HCT116 (cell line): ENCODE results near the gene GLRX3. TPM values are rescaled to one million over a fixed set of nuclear protein-coding genes. Genes with fewer than 3 reads are reported as not detected.

ENCODE experiments used
- ATAC-seq: fragments of 200-7000 bp; cut with Tn5 transposase; 2 replicates; pipeline ENCODE4 v1.9.1; 2020; ENCODE audit warnings: mild to moderate bottlenecking, moderate library complexity
- BruUV-seq: library from RNA; stranded (reverse); fragments of 400-500 nt; replicated peaks from 2 replicates; lab custom pipeline; 2021; lab: Mats Ljungman, UMichigan
- CTCF ChIA-PET: fragments of 300-600 bp; sonication (Branson Sonifier 250); formaldehyde crosslinking; loops from one replicate; lab custom pipeline; 2021; ENCODE audit warnings: antibody characterized with exemption; lab: Charles Lee
- POLR2A ChIA-PET: fragments of 300-600, 350-600 bp; sonication (Branson Sonifier 250); formaldehyde crosslinking; loops from one replicate; lab custom pipeline; 2021; ENCODE audit warnings: antibody characterized with exemption; lab: Charles Lee
- RAD21 ChIA-PET, 2 experiments: fragments of 300-600 bp; sonication (Branson Sonifier 250); formaldehyde crosslinking; loops; one replicate each; lab custom pipeline; 2023; ENCODE audit warnings: low total read pairs in 2 of 2; ENCODE audit not compliant: uncharacterized antibody in 2 of 2, unreplicated experiment in 2 of 2, low non-redundant PET in 1 of 2; lab: Charles Lee
- DNase-seq: peaks from one replicate; pipeline ENCODE4 v3.0.0-alpha.2; 2010; ENCODE audit warnings: low read depth, low spot score
- H2AFZ ChIP-seq: fragments of 200-600 bp; shearing (Covaris generic), sonication (generic); 2 replicates; pipeline ENCODE4 v1.6.1; 2017; ENCODE audit warnings: low read depth, mixed run types, mixed read lengths, antibody characterized with exemption, low read length; ENCODE audit not compliant: poor library complexity, severe bottlenecking
- H3K27ac ChIP-seq: 2 replicates; pipeline ENCODE4 v1.5.1; 2012; ENCODE audit warnings: low read depth, low read length
- H3K27me3 ChIP-seq: fragments of 200-600 bp; sonication (generic); 2 replicates; pipeline ENCODE4 v1.6.1; 2016; ENCODE audit warnings: mixed run types, low read length, mixed read lengths; ENCODE audit not compliant: insufficient read depth
- H3K36me3 ChIP-seq, 2 experiments: fragments of 200-500 bp in 1 of 2; fragments of 200-600 bp in 1 of 2; sonication (Bioruptor generic) in 1 of 2; sonication (generic) in 1 of 2; 2 replicates each; pipeline versions ENCODE4 v1.5.1 to v1.6.1; 2014 to 2016; ENCODE audit warnings: low read length in 2 of 2, inconsistent platforms in 1 of 2, mixed read lengths in 1 of 2, mixed run types in 1 of 2; ENCODE audit not compliant: insufficient read depth in 2 of 2, control insufficient read depth in 1 of 2
- H3K4me1 ChIP-seq, 2 experiments: fragments of 200-600 bp in 1 of 2; sonication (generic) in 1 of 2; 2 replicates each; pipeline versions ENCODE4 v1.5.1 to v1.6.1; 2012 to 2017; ENCODE audit warnings: low read length in 2 of 2, inconsistent platforms in 1 of 2, mild to moderate bottlenecking in 1 of 2, mixed read lengths in 1 of 2, mixed run types in 1 of 2, moderate library complexity in 1 of 2; ENCODE audit not compliant: insufficient read depth in 2 of 2, control insufficient read depth in 1 of 2
- H3K4me2 ChIP-seq: fragments of 200-600 bp; sonication (generic); 2 replicates; pipeline ENCODE4 v1.6.1; 2017; ENCODE audit warnings: mixed run types, low read length, mixed read lengths
- H3K4me3 ChIP-seq, 2 experiments: fragments of 200-600 bp in 1 of 2; sonication (generic) in 1 of 2; replicated peaks in 1 of 2; 2 replicates each; pipeline ENCODE4 v1.5.1; 2011 to 2016; ENCODE audit warnings: low read length in 2 of 2, control low read depth in 1 of 2, low read depth in 1 of 2, mild to moderate bottlenecking in 1 of 2, mixed read lengths in 1 of 2, mixed run types in 1 of 2
- H3K79me2 ChIP-seq: fragments of 200-600 bp; sonication (generic); 2 replicates; pipeline ENCODE4 v1.6.1; 2017; ENCODE audit warnings: mild to moderate bottlenecking, mixed run types, low read length, moderate library complexity, mixed read lengths; ENCODE audit not compliant: insufficient read depth
- H3K9ac ChIP-seq: fragments of 200-600 bp; sonication (generic); 2 replicates; pipeline ENCODE4 v1.6.1; 2016; ENCODE audit warnings: low read length, mixed read lengths
- H3K9me2 ChIP-seq: fragments of 200-600 bp; sonication (generic), shearing (Covaris generic); 2 replicates; pipeline ENCODE4 v1.6.1; 2017; ENCODE audit warnings: mixed run types, mild to moderate bottlenecking, moderate library complexity; ENCODE audit not compliant: insufficient read depth
- H3K9me3 ChIP-seq, 2 experiments: fragments of 200-500 bp in 1 of 2; fragments of 200-600 bp in 1 of 2; sonication (Bioruptor generic) in 1 of 2; sonication (generic) in 1 of 2; 2 replicates each; pipeline ENCODE4 v1.6.1; 2014 to 2017; ENCODE audit warnings: low read length in 2 of 2, mixed read lengths in 2 of 2, inconsistent platforms in 1 of 2, low read depth in 1 of 2, mild to moderate bottlenecking in 1 of 2, mixed run types in 1 of 2, moderate library complexity in 1 of 2; ENCODE audit not compliant: control insufficient read depth in 1 of 2, insufficient read depth in 1 of 2
- H4K20me1 ChIP-seq: fragments of 200-600 bp; sonication (generic), shearing (Covaris generic); 2 replicates; pipeline ENCODE4 v1.6.1; 2017; ENCODE audit warnings: mixed run types, mild to moderate bottlenecking, moderate library complexity; ENCODE audit not compliant: insufficient read depth
- CTCF ChIP-seq, 3 experiments: fragments of 200-600 bp in 1 of 3; sonication (generic) in 1 of 3; IDR thresholded peaks in 2 of 3; conservative IDR thresholded peaks in 1 of 3; 2 replicates each; pipeline ENCODE4 v1.5.1; 2012 to 2017; ENCODE audit warnings: low read depth in 2 of 3, low read length in 2 of 3, antibody characterized with exemption in 1 of 3, borderline replicate concordance in 1 of 3, control low read depth in 1 of 3, mild to moderate bottlenecking in 1 of 3, mixed read lengths in 1 of 3, mixed run types in 1 of 3, moderate library complexity in 1 of 3; ENCODE audit not compliant: insufficient read depth in 1 of 3
- EGR1 ChIP-seq: IDR thresholded peaks from 2 replicates; pipeline ENCODE4 v1.6.1; 2012; ENCODE audit warnings: low read depth
- EZH2phosphoT487 ChIP-seq: fragments of 200-600 bp; IDR thresholded peaks from 2 replicates; pipeline ENCODE4 v1.6.1; 2018; ENCODE audit warnings: antibody characterized with exemption, borderline replicate concordance
- RAD21 ChIP-seq: IDR thresholded peaks from 2 replicates; pipeline ENCODE4 v1.6.1; 2012; ENCODE audit warnings: low read depth, mild to moderate bottlenecking
- REST ChIP-seq: IDR thresholded peaks from 2 replicates; pipeline ENCODE4 v1.6.1; 2012; ENCODE audit warnings: low read depth
- SRF ChIP-seq: IDR thresholded peaks from 2 replicates; pipeline ENCODE4 v1.6.1; 2012; ENCODE audit warnings: low read depth
- YY1 ChIP-seq: IDR thresholded peaks from 2 replicates; pipeline ENCODE4 v1.6.1; 2011; ENCODE audit warnings: low read length, low read depth, moderate library complexity, mild to moderate bottlenecking; ENCODE audit not compliant: insufficient replicate concordance; ENCODE audit errors: extremely low read depth
- intact Hi-C: fragments of 100-400 bp; cut with micrococcal nuclease; formaldehyde crosslinking; loops from 2 replicates; pipeline ENCODE4 v1.10.0; 2022
- total RNA-seq: library from RNA; stranded (reverse); gene quantifications from one replicate; pipeline ENCODE4 v1.2.1, GENCODE V29; 2021; ENCODE audit not compliant: unreplicated experiment

GLRX3 gene
- total RNA-seq, 1 experiment from 2014 or later = 59.1 TPM

- H3K36me3 ChIP-seq = no peaks in the 10 kb centered on the region
- no peaks in the 10 kb centered on the region for H3K27me3 ChIP-seq
- H3K4me3 ChIP-seq = peak overlapping the region; percentile 72 to 73
- H3K79me2 ChIP-seq = no peaks in the 10 kb centered on the region
- intact Hi-C loops = no loop called here
- ATAC-seq (no peak), DNase-seq (no peak)
- no peak overlapping the region for H2AFZ ChIP-seq
- no peak overlapping the region for H3K27ac ChIP-seq
- no peaks in the 10 kb centered on the region for H3K9me3 ChIP-seq
- TF ChIP-seq SRF (no peak), REST (no peak), EGR1 (no peak)
- H3K9me2 ChIP-seq = no peaks in the 10 kb centered on the region
- RAD21 ChIA-PET = no interaction called here
- POLR2A ChIA-PET = interaction anchor here (2.4 to 2.7 kb wide), 2 partner anchors 27 to 29 kb away, joined by 11 to 13 read pairs; partner anchors contain the start of gene GLRX3
- H3K4me1 ChIP-seq = peaks cover 5 to 18% of the 10 kb centered on the region in 2 experiments
- H4K20me1 ChIP-seq = no peaks in the 10 kb centered on the region
- H3K4me2 ChIP-seq = peak overlapping the region; percentile 89
- H3K9ac ChIP-seq = peak overlapping the region; percentile 92; the same call in 1 of the 2 replicates
- no TSS peak for BruUV-seq
- CTCF ChIA-PET = interaction anchor here (1.1 to 2.7 kb wide), 5 partner anchors 10 to 71 kb away, joined by 3 to 16 read pairs (median 4); partner anchors contain the start of gene GLRX3
Observed at GRCh38 chr10:130108934-130109604, 27.1 kb upstream of the GLRX3 start.

GRCh38 chr10:130109796-130110245 is 26.4 kb upstream of the GLRX3 start:
- Histone ChIP-seq H2AFZ (no peak overlapping the region), H3K36me3 (no peaks in the 10 kb centered on the region), H3K9ac (peak overlapping the region; percentile 92), H3K27ac (peak overlapping the region; percentile 70), H3K9me2 (no peaks in the 10 kb centered on the region), H3K4me2 (peak overlapping the region; percentile 89), H3K79me2 (no peaks in the 10 kb centered on the region)
- BruUV-seq = TSS peak; percentile 85
- TF ChIP-seq RAD21 (peak; percentile 14; the same call in 1 of the 2 replicates), CTCF (IDR thresholded peaks at IDR 0.05 in 2 of 3, conservative IDR thresholded peaks at IDR 0.05 in 1 of 3; ENCODE audit: borderline replicate concordance in 1 of 3, insufficient read depth in 1 of 3, low read depth in 2 of 3, low read length in 2 of 3) (peak in 2 of 3 experiments; percentile 42 to 48; a peak in 4 of 6 replicates), EZH2phosphoT487 (no peak), YY1 (no peak)
- TF ChIP-seq, all 23 proteins: peak for 2
- Histone ChIP-seq H4K20me1 (no peaks in the 10 kb centered on the region), H3K9me3 (no peaks in the 10 kb centered on the region), H3K27me3 (no peaks in the 10 kb centered on the region), H3K4me3 (peak overlapping the region; percentile 72 to 73), H3K4me1 (peaks cover 5 to 18% of the 10 kb centered on the region in 2 experiments)
- CTCF ChIA-PET = interaction anchor here (1.1 to 2.7 kb wide), 6 partner anchors 11 to 219 kb away, joined by 3 to 16 read pairs (median 4); partner anchors contain the start of gene GLRX3
- no peak for ATAC-seq
- POLR2A ChIA-PET = interaction anchor here (0.8 to 2.7 kb wide), 3 partner anchors 26 to 47 kb away, joined by 4 to 13 read pairs (median 11); partner anchors contain the start of gene GLRX3
- RAD21 ChIA-PET = no interaction called here
- peak; percentile 49 for DNase-seq
- intact Hi-C loops = no loop called here
